Measurements from ENCODE around the gene MKRN2OS. TPM values are rescaled to one million over a fixed set of nuclear protein-coding genes. Genes with fewer than 3 reads are reported as not detected.

Gene MKRN2OS
- total RNA-seq, 1 donor from 2014 or later: not detected

DNA sequence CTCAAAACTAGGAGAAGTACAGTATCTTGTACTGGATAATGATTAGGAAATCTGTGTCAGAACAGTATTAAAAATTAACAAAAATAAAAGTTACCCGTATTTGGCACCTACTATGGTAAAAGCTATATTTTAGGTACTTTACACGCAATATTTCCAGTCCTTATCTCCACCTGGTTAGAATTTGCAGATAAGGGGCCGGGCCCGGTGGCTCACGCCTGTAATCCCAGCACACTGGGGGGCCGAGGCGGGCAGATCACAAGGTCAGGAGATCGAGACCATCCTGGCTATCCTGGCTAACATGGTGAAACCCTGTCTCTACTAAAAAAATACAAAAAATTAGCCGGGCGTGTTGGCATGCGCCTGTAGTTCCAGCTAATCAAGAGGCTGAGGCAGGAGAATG, 28.4 kb downstream of the MKRN2OS start:
- no peaks in the 10 kb centered on the region for H3K9me3 Mint-ChIP-seq
- no peak overlapping the region for H3K4me3 Mint-ChIP-seq
- peaks cover 22% of the 10 kb centered on the region for H3K36me3 Mint-ChIP-seq (ENCODE audit: low read depth)
- no peaks in the 10 kb centered on the region for H3K4me1 Mint-ChIP-seq
- intact Hi-C loops (cut with micrococcal nuclease): no loop called here
- H3K27me3 Mint-ChIP-seq: no peaks in the 10 kb centered on the region
- H3K27ac Mint-ChIP-seq: no peak overlapping the region
- DNase-seq: no peak

DNA sequence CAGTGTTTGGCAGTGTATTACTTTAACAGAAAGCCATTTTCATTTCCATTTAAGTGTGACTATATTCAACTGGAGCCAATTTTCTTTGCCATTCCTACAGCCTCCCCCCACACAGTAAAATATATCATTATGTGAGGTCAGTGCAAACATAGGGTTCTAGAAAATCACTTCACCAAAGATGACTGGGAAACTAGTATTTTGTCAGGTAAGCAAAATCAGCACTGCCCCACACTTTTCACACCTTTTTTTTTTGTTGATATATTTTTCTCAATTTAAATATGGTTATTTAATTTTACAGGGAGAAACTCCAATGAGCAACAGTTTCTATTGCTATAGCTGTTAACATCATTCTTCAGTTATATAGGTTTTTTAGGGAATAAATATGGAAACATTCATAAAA, 29.7 kb downstream of the MKRN2OS start:
- intact Hi-C loops (cut with micrococcal nuclease): no loop called here
- H3K4me3 Mint-ChIP-seq: no peak overlapping the region
- no peak for DNase-seq
- no peaks in the 10 kb centered on the region for H3K9me3 Mint-ChIP-seq
- H3K4me1 Mint-ChIP-seq: no peaks in the 10 kb centered on the region
- H3K27ac Mint-ChIP-seq: no peak overlapping the region
- H3K27me3 Mint-ChIP-seq: no peaks in the 10 kb centered on the region
- H3K36me3 Mint-ChIP-seq (ENCODE audit: low read depth): peaks cover 17% of the 10 kb centered on the region

DNA sequence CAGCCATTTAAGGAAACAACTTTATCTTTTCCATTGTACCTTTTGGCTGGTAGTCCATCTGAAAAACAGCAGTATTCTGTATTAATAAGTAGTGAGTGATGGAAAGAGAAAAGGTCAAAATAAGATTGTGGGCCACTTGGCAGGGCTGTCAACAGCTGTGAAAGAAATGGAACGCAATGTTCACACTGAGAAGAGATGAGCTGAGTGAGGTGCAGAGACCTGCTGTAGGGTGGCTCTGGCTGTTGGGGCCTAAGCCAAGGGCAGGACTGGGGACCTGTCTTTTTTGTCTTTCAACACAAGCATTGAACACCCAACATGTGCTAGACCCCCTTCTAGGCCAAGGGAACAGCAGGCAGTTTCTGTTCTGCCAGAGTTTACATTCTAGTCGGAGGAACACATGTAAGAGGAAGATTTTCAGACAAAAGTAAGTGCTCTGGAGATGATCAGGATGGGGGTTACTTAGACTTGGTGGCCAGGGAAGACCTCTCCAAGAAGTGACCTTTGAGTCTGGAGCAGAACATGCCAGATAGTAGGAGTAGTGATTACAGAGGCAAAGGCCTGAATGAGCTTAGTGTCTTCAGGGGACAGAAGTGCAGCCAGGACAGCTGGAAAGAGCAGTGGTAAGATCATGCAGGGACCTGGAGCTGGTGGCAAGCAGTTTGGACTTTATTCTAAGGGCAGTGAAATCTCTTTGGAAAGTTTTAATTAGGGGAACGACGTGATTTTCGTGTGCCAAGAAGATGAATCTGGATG, 31.4 kb downstream of the MKRN2OS start:
- Mint-ChIP-seq H3K36me3 (ENCODE audit: low read depth) (peaks cover 17% of the 10 kb centered on the region), H3K4me1 (no peaks in the 10 kb centered on the region), H3K9me3 (no peaks in the 10 kb centered on the region), H3K4me3 (no peak overlapping the region), H3K27me3 (no peaks in the 10 kb centered on the region), H3K27ac (no peak overlapping the region)
- no peak for DNase-seq
- intact Hi-C loops (cut with micrococcal nuclease): no loop called here

DNA sequence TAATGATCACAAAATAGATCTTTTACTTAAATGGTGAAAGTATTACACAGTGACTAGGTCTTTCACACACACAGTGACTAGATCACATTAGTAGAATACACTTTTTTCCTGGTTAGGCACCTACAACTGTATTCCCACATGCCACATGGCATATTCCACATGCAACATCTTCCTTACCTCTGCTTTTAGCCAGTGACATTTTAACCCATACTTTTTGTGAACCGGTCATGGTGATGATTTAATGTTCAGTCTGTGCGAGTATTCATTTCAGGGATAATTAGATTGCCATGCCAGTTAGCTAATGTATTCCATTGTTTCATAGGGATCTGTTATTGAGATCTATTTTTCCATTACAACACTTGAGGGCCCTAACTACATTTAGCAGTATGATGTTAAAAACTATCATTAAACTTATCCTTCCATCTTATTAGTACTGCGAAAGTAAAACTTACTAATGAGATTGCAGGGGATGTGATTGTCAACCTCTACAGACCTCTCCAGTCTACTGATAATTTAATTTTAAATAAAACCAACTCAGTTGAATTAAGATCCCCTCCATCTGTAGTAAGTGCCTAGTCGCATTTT, 32.7 kb downstream of the MKRN2OS start:
- Mint-ChIP-seq H3K27ac (no peak overlapping the region), H3K4me3 (no peak overlapping the region), H3K9me3 (no peaks in the 10 kb centered on the region), H3K27me3 (no peaks in the 10 kb centered on the region), H3K4me1 (no peaks in the 10 kb centered on the region), H3K36me3 (ENCODE audit: low read depth) (peaks cover 19% of the 10 kb centered on the region)
- intact Hi-C loops (cut with micrococcal nuclease): no loop called here
- DNase-seq: no peak

DNA sequence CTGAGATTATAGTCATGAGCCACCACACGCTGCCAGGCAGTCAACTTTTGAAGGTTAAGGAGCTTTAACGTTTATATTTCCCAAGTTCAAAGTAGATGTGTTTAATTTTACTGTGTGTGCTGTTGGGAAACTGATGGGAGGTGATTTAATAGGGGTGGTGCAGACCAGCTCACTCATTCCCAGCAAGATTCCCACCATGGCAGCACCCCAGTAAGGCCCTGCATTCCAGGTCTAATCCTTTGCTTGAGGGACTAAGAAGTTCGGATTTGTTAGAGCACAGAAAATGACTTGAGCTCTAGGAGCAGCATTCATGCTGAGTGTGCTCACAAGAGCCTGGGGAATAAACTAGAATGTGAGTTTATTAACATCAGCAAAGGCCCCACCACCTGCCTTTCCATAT, 35.8 kb downstream of the MKRN2OS start:
- intact Hi-C loops (cut with micrococcal nuclease): no loop called here
- DNase-seq: no peak
- Mint-ChIP-seq H3K27ac (no peak overlapping the region), H3K9me3 (no peaks in the 10 kb centered on the region), H3K27me3 (no peaks in the 10 kb centered on the region), H3K4me3 (no peak overlapping the region), H3K4me1 (no peaks in the 10 kb centered on the region), H3K36me3 (ENCODE audit: low read depth) (peaks cover 30% of the 10 kb centered on the region)

DNA sequence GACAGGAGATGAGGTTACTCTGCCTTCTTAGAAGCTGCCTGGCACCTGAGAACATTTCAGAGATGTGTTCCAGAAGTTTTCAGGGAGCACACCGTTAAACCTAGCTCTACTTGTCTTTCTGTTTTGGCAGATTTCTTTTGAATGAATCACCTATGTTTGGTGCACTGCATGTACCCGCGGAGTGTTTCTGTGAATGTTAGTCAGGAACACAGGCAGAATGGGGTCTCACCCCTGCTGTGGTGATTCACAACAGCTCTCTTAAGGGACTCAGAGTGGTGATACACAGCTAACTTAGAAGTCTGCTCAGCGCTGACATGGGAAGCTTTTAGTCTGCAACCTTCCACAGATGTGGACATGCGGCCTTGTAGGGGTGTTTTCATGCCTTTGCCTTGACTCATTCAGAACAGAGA, 37.0 kb downstream of the MKRN2OS start:
- H3K4me3 Mint-ChIP-seq: no peak overlapping the region
- no peaks in the 10 kb centered on the region for H3K9me3 Mint-ChIP-seq
- DNase-seq: no peak
- no peak overlapping the region for H3K27ac Mint-ChIP-seq
- no peaks in the 10 kb centered on the region for H3K27me3 Mint-ChIP-seq
- H3K4me1 Mint-ChIP-seq: no peaks in the 10 kb centered on the region
- intact Hi-C loops (cut with micrococcal nuclease): no loop called here
- peaks cover 33% of the 10 kb centered on the region for H3K36me3 Mint-ChIP-seq (ENCODE audit: low read depth)

DNA sequence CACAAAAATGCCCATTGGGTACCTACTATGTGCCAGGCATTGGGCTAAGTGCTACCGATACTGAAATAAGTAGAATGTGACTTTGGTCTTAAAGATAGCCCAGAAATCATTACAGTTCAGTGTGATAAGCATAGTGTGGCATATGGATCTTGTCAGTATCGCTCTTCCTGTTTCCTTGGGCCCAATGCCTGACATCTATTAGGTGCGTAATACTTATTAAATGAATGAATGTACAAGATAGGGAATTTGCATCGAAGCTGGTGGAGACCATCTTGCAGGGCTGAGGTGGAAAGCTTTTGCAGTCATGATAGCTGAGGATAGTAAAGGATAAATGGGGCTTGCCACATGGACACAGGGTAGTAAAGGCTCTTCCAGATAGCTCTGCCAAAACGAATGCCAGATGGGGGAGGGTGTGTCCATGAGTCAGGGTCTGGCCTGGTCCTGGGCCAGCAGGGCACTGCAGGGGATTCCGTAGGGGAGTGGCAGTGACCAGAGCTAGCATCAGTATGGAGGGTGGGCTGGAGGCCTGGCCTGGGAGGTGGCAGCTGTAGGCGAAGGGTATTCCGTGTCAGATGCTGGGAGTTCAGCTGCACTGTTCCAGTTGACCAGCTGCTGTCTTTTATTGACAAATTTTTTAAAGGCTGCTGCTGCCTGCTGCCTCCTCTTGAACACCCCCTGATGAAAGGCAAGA, 37.6 kb downstream of the MKRN2OS start:
- no peaks in the 10 kb centered on the region for H3K4me1 Mint-ChIP-seq
- no peak overlapping the region for H3K27ac Mint-ChIP-seq
- H3K27me3 Mint-ChIP-seq: no peaks in the 10 kb centered on the region
- intact Hi-C loops (cut with micrococcal nuclease): no loop called here
- no peaks in the 10 kb centered on the region for H3K9me3 Mint-ChIP-seq
- peaks cover 35% of the 10 kb centered on the region for H3K36me3 Mint-ChIP-seq (ENCODE audit: low read depth)
- no peak overlapping the region for H3K4me3 Mint-ChIP-seq
- no peak for DNase-seq

DNA sequence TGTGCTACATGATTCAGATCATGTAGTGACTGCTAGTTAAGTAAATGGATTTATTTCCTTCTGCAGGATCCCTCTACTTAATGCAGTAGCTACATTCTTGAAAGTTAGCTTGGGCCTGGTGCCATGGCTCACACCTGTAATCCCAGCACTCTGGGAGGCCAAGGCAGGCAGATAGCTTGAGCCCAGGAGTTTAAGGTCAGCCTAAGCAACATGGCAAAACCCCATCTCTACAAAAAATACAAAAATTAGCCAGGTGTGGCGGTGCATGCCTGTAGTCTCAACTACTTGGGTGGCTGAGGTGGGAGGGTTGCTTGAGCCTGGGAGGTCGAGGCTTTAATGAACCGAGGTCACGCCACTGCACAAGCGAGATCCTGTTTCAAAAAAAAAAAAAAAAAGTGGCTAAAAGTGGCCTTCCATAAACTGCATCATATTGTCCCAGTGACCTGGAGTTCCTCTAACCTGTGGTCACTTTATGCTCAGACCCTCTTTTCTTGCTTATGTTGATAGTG, 39.0 kb downstream of the MKRN2OS start:
- DNase-seq: no peak
- Mint-ChIP-seq H3K27ac (no peak overlapping the region), H3K4me1 (no peaks in the 10 kb centered on the region), H3K36me3 (ENCODE audit: low read depth) (peaks cover 38% of the 10 kb centered on the region), H3K4me3 (no peak overlapping the region), H3K9me3 (no peaks in the 10 kb centered on the region), H3K27me3 (no peaks in the 10 kb centered on the region)
- intact Hi-C loops (cut with micrococcal nuclease): no loop called here

DNA sequence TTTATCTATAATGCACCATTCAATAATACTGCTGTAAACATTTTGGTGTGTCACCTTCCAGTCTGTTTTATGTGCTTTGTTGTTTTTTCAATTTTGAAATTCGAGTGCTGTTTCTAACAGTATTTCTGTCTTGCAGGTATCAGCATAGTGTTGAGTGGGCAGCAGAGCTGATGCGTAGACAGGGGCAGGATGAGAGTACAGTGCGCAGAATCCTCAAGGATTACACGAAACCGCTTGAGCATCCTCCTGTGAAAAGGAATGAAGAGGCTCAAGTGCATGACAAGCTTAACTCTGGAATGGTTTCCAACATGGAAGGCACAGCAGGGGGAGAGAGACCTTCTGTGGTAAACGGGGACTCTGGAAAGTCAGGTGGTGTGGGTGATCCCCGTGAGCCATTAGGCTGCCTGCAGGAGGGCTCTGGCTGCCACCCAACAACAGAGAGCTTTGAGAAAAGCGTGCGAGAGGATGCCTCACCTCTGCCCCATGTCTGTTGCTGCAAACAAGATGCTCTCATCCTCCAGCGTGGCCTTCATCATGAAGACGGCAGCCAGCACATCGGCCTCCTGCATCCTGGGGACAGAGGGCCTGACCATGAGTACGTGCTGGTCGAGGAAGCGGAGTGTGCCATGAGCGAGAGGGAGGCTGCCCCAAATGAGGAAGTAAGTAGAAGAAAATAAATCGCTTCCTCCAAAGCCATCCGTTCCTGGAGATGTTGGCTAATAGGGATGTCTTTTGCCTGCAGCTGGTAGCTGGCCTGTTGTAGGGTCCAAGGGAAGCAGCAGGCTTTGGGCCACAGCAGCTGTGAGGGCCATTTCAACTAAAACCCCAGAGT, 42.0 kb downstream of the MKRN2OS start:
- Mint-ChIP-seq H3K27ac (no peak overlapping the region), H3K4me3 (no peak overlapping the region), H3K36me3 (ENCODE audit: low read depth) (peaks cover 48% of the 10 kb centered on the region), H3K9me3 (no peaks in the 10 kb centered on the region), H3K4me1 (no peaks in the 10 kb centered on the region), H3K27me3 (no peaks in the 10 kb centered on the region)
- no peak for DNase-seq
- intact Hi-C loops (cut with micrococcal nuclease): no loop called here

DNA sequence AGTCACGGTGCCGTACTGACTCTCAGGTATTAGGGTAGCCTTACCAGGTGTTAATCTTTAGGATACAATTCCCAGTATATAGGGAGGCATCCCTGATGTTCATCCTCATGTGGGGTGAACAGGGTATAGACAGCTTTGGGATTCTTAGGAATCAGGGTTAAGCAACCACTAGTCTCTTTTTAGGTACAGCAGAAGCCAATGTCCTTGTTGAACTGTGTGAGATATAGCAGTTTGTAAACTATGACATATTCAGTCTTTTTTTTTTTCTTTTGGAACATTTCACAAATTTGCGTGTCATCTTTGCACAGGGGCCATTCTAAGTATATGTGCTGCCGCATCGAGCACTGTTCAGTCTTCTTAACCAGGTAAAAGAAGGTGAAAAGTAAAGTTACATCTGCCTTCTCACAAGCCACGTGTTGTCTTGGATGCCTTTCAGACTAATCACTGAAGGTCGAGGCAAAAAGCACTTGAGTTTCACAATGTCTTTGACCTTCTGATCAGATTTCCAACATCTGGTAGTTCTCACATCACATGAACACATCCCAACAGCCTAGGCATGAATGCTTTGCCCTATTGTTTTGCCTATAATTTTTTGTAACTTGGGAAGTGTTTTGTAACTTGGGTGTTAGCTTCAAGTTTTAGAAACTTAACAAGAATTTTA, 43.8 kb downstream of the MKRN2OS start:
- no peak overlapping the region for H3K27ac Mint-ChIP-seq
- no peak for DNase-seq
- no peak overlapping the region for H3K4me3 Mint-ChIP-seq
- H3K9me3 Mint-ChIP-seq: no peaks in the 10 kb centered on the region
- intact Hi-C loops (cut with micrococcal nuclease): no loop called here
- H3K4me1 Mint-ChIP-seq: no peaks in the 10 kb centered on the region
- H3K27me3 Mint-ChIP-seq: no peaks in the 10 kb centered on the region
- H3K36me3 Mint-ChIP-seq (ENCODE audit: low read depth): peaks cover 55% of the 10 kb centered on the region

DNA sequence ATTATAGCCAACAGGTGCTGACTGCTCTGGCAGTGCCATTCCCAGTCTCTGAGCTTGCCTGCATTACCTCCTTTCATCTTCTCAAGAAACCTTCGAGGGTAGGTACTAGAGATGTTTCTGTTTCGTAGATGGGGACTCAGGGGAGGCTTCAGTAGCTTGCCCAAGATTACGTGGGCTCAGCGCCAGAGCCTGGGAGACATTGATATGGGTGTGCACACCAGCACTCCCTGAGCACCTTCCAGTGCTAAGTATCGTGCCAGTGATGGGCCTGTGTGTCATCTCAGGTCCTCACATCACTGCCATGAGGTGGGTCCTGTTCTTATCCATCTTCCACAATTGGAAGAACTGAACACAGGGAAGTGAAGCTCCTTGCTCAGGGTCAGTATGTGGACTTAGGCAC, 45.8 kb downstream of the MKRN2OS start:
- DNase-seq: no peak
- Mint-ChIP-seq H3K4me3 (no peak overlapping the region), H3K36me3 (ENCODE audit: low read depth) (peaks cover 52% of the 10 kb centered on the region), H3K27ac (no peak overlapping the region), H3K27me3 (no peaks in the 10 kb centered on the region), H3K9me3 (no peaks in the 10 kb centered on the region), H3K4me1 (no peaks in the 10 kb centered on the region)
- intact Hi-C loops (cut with micrococcal nuclease): no loop called here

DNA sequence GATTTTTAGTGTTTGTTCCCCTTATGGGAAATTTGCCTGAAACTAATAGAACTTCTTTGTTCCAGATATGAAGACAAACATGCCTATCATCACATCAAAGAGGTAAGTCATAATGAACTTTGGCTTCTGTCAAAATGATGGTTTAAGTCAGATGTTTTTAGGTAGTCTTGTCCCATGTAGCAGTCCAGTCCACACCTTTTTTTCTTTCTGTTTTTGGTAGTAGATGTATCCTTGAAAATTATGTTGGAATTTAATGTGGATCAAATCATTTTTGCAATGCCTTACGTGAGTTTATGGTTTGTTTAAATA, 48.9 kb downstream of the MKRN2OS start:
- Mint-ChIP-seq H3K4me3 (no peak overlapping the region), H3K9me3 (no peaks in the 10 kb centered on the region), H3K36me3 (ENCODE audit: low read depth) (peaks cover 46% of the 10 kb centered on the region), H3K4me1 (no peaks in the 10 kb centered on the region), H3K27ac (no peak overlapping the region), H3K27me3 (no peaks in the 10 kb centered on the region)
- DNase-seq: no peak
- intact Hi-C loops (cut with micrococcal nuclease): no loop called here

DNA sequence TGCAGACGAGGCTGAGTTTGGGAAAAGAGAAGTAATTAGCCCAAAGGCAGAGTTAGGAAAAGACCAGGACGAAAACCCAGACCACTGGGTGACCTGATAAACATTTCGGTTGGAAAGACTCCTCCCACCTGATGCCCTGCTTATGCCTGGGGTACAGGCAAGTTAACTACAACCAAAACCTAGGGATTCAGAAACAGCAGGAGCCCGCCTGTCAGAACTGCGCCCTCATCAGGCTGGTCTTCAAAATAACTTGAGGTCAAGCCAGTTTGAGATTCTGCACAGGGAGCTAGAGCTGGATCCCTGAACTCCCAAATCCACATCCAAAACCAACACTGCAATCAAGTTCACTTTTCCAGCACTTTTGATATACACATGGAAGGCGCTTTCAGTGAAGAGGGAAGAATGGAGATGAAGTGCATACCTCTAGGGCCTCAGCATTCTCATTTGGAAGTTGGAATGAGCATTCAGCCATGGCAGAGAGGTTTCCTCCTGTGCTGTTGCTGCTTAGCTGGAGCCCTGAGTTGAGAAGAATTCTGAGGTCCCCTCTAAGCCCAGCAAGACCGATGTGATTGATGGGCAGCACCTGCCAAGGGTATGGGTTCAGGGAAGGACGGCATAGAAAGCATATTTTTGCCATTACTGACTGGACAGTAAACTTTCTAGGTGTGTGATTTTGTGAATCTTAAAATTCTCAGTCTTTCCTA, 49.4 kb downstream of the MKRN2OS start:
- intact Hi-C loops (cut with micrococcal nuclease): no loop called here
- no peaks in the 10 kb centered on the region for H3K27me3 Mint-ChIP-seq
- H3K9me3 Mint-ChIP-seq: no peaks in the 10 kb centered on the region
- no peaks in the 10 kb centered on the region for H3K4me1 Mint-ChIP-seq
- no peak for DNase-seq
- H3K36me3 Mint-ChIP-seq (ENCODE audit: low read depth): peaks cover 48% of the 10 kb centered on the region
- H3K4me3 Mint-ChIP-seq: no peak overlapping the region
- H3K27ac Mint-ChIP-seq: no peak overlapping the region
